CD14-positive monocyte (primary cell): ENCODE data around the gene IL34. TPM values are rescaled to one million over a fixed set of nuclear protein-coding genes. Genes with fewer than 3 reads are reported as not detected.

ENCODE experiments used
- DNase-seq, 3 donors: peaks; one replicate each; pipeline ENCODE4 v3.0.0-alpha.2; 2011 to 2022
- H2AFZ ChIP-seq: 2 replicates; pipeline ENCODE4 v1.6.0; 2012; ENCODE audit warnings: mild to moderate bottlenecking, low read depth, low read length, inconsistent platforms; ENCODE audit not compliant: insufficient read depth, poor library complexity, severe bottlenecking
- H3K27ac ChIP-seq, 2 donors: 1 replicate in 1 of 2; 2 replicates in 1 of 2; pipeline ENCODE4 v1.5.1; 2012 to 2013; ENCODE audit warnings: low read length in 2 of 2, control low read depth in 1 of 2, inconsistent platforms in 1 of 2, low read depth in 1 of 2, mild to moderate bottlenecking in 1 of 2
- H3K27me3 ChIP-seq, 2 donors: one replicate each; pipeline versions ENCODE4 v1.6.0 to v1.6.1; 2011 to 2013; ENCODE audit warnings: low read length in 2 of 2; ENCODE audit not compliant: control insufficient read depth in 2 of 2, insufficient read depth in 2 of 2
- H3K36me3 ChIP-seq, 2 donors: replicated peaks in 1 of 2; 1 replicate in 1 of 2; 2 replicates in 1 of 2; pipeline versions ENCODE4 v1.5.1 to v1.6.1; 2012 to 2013; ENCODE audit warnings: low read length in 2 of 2, control low read depth in 1 of 2, inconsistent platforms in 1 of 2, mild to moderate bottlenecking in 1 of 2; ENCODE audit not compliant: insufficient read depth in 2 of 2, control insufficient read depth in 1 of 2
- H3K4me1 ChIP-seq, 2 donors: 1 replicate in 1 of 2; 2 replicates in 1 of 2; pipeline versions ENCODE4 v1.5.1 to v1.6.1; 2012 to 2013; ENCODE audit warnings: low read length in 2 of 2, control low read depth in 1 of 2, inconsistent platforms in 1 of 2, mild to moderate bottlenecking in 1 of 2, moderate library complexity in 1 of 2; ENCODE audit not compliant: insufficient read depth in 2 of 2, control insufficient read depth in 1 of 2
- H3K4me2 ChIP-seq: replicated peaks from 2 replicates; pipeline ENCODE3; 2012; ENCODE audit warnings: low read length, moderate library complexity, mild to moderate bottlenecking; ENCODE audit not compliant: poor library complexity, severe bottlenecking; ENCODE audit errors: extremely low read depth
- H3K4me3 ChIP-seq, 3 experiments: fragments of 200-600 bp in 1 of 3; sonication (generic) in 1 of 3; replicated peaks in 1 of 3; 1 replicate in 2 of 3; 2 replicates in 1 of 3; pipeline ENCODE4 v1.5.1; 2011 to 2013; ENCODE audit warnings: low read length in 3 of 3, mild to moderate bottlenecking in 3 of 3, control low read depth in 2 of 3, low read depth in 2 of 3, inconsistent platforms in 1 of 3, moderate library complexity in 1 of 3
- H3K79me2 ChIP-seq: 2 replicates; pipeline ENCODE4 v1.6.0; 2012; ENCODE audit warnings: mild to moderate bottlenecking, control low read depth, inconsistent platforms, low read length, moderate library complexity; ENCODE audit not compliant: insufficient read depth
- H3K9ac ChIP-seq: 2 replicates; pipeline ENCODE4 v1.6.0; 2017; ENCODE audit warnings: low read length, mild to moderate bottlenecking; ENCODE audit not compliant: insufficient read depth, poor library complexity, severe bottlenecking
- H3K9me3 ChIP-seq, 2 donors: replicated peaks in 1 of 2; 1 replicate in 1 of 2; 2 replicates in 1 of 2; pipeline versions ENCODE4 v1.5.1 to v1.6.1; 2012 to 2013; ENCODE audit warnings: low read length in 2 of 2, control low read depth in 1 of 2; ENCODE audit not compliant: control insufficient read depth in 1 of 2, insufficient read depth in 1 of 2
- H4K20me1 ChIP-seq: 2 replicates; pipeline ENCODE4 v1.6.0; 2012; ENCODE audit warnings: mild to moderate bottlenecking, low read length, control low read depth, moderate library complexity; ENCODE audit not compliant: insufficient read depth
- H3K27ac Mint-ChIP-seq, 7 donors: one replicate each; pipeline ENCODE4 v1.8.0; 2020; ENCODE audit warnings: mild to moderate bottlenecking in 7 of 7, mixed read lengths in 7 of 7, moderate library complexity in 6 of 7, inconsistent platforms in 2 of 7
- H3K27me3 Mint-ChIP-seq, 3 donors: one replicate each; pipeline ENCODE4 v1.8.0; 2021 to 2022; ENCODE audit warnings: low read depth in 3 of 3, mild to moderate bottlenecking in 3 of 3, mixed read lengths in 3 of 3, moderate library complexity in 3 of 3, inconsistent platforms in 1 of 3
- H3K36me3 Mint-ChIP-seq, 2 donors: one replicate each; pipeline ENCODE4 v1.8.0; 2020; ENCODE audit warnings: mixed read lengths in 2 of 2, inconsistent platforms in 1 of 2, mild to moderate bottlenecking in 1 of 2
- H3K4me1 Mint-ChIP-seq: one replicate; pipeline ENCODE4 v1.8.0; 2020; ENCODE audit warnings: mild to moderate bottlenecking, mixed read lengths
- H3K4me3 Mint-ChIP-seq, 2 donors: one replicate each; pipeline ENCODE4 v1.8.0; 2020; ENCODE audit warnings: mild to moderate bottlenecking in 2 of 2, mixed read lengths in 2 of 2, moderate library complexity in 1 of 2
- H3K9me3 Mint-ChIP-seq, 7 donors: one replicate each; pipeline ENCODE4 v1.8.0; 2020 to 2022; ENCODE audit warnings: mixed read lengths in 7 of 7, mild to moderate bottlenecking in 6 of 7, moderate library complexity in 6 of 7, inconsistent platforms in 2 of 7
- CTCF ChIP-seq: fragments of 200-600 bp; IDR thresholded peaks from one replicate; pipeline ENCODE4 v1.8.0; 2022; ENCODE audit warnings: antibody characterized with exemption, mild to moderate bottlenecking
- WGBS: methylation state at CpG from one replicate; pipeline ENCODE4 v1.1.5; 2013; ENCODE audit warnings: missing lambda C conversion rate; ENCODE audit not compliant: insufficient coverage; 5-methylcytosine and 5-hydroxymethylcytosine counted together
- intact Hi-C, 2 donors: fragments of 100-400 bp; cut with micrococcal nuclease; formaldehyde crosslinking; loops; one replicate each; pipeline versions ENCODE4 v1.15.0 to v1.15.1; 2023
- polyA plus RNA-seq, 3 donors: library from polyadenylated mRNA; depleted of rRNA in 1 of 3; unstranded in 2 of 3; stranded (reverse) in 1 of 3; fragments of 300-500 nt in 2 of 3; fragments of >200 nt in 1 of 3; fragmentation: Illumina TruSeq in 2 of 3; gene quantifications; 1 replicate in 2 of 3; 2 replicates in 1 of 3; pipeline ENCODE4 v1.2.3, GENCODE V29; 2012 to 2021

Gene IL34
- polyA plus RNA-seq, 3 donors, result not detected

GRCh38 chr16:70676675-70677498 is 30.5 kb downstream of the IL34 start:
- Mint-ChIP-seq H3K4me1 (no peaks in the 10 kb centered on the region), H3K27me3 (peaks cover 0 to 3% (median 0%) of the 10 kb centered on the region in 3 donors), H3K4me3 (no peak overlapping the region), H3K27ac (peak overlapping the region in 1 of 7 donors; percentile 68), H3K36me3 (peaks cover 0 to 2% of the 10 kb centered on the region in 2 donors), H3K9me3 (peaks cover 0 to 3% (median 0%) of the 10 kb centered on the region in 7 donors)
- WGBS, result 94% methylated on average over 10 of the region's 14 CpGs
- Histone ChIP-seq H3K36me3 (no peaks in the 10 kb centered on the region), H3K79me2 (no peaks in the 10 kb centered on the region), H3K4me2 (no peak overlapping the region), H3K4me3 (no peak overlapping the region), H2AFZ (no peak overlapping the region), H3K9ac (no peak overlapping the region), H3K27ac (no peak overlapping the region), H3K4me1 (no peaks in the 10 kb centered on the region), H3K27me3 (no peaks in the 10 kb centered on the region), H3K9me3 (no peaks in the 10 kb centered on the region), H4K20me1 (no peaks in the 10 kb centered on the region)
- intact Hi-C loops, result no loop called here
- no peak for TF ChIP-seq CTCF
- no peak for DNase-seq

- Mint-ChIP-seq H3K27me3 (peaks cover 0 to 3% (median 0%) of the 10 kb centered on the region in 3 donors), H3K36me3 (peaks cover 0 to 2% of the 10 kb centered on the region in 2 donors), H3K27ac (peak overlapping the region in 1 of 7 donors; percentile 50), H3K4me1 (no peaks in the 10 kb centered on the region), H3K4me3 (no peak overlapping the region), H3K9me3 (peaks cover 0 to 3% (median 0%) of the 10 kb centered on the region in 7 donors)
- H4K20me1 ChIP-seq, result no peaks in the 10 kb centered on the region
- no peak overlapping the region for H3K4me2 ChIP-seq
- H3K9ac ChIP-seq, result no peak overlapping the region
- H3K27me3 ChIP-seq, result no peaks in the 10 kb centered on the region
- no peak for TF ChIP-seq CTCF
- DNase-seq, result no peak
- intact Hi-C loops, result no loop called here
- 95% methylated on average over 12 of the region's 15 CpGs for WGBS
- H2AFZ ChIP-seq, result no peak overlapping the region
- H3K27ac ChIP-seq, result no peak overlapping the region
- no peak overlapping the region for H3K4me3 ChIP-seq
- H3K79me2 ChIP-seq, result no peaks in the 10 kb centered on the region
- H3K9me3 ChIP-seq, result no peaks in the 10 kb centered on the region
- no peaks in the 10 kb centered on the region for H3K36me3 ChIP-seq
- H3K4me1 ChIP-seq, result no peaks in the 10 kb centered on the region
Observed at GRCh38 chr16:70677499-70678120, 31.3 kb downstream of the IL34 start.
